ENCODE measurements around the gene PROSER3.

- TF ChIP-seq POLR2A (IDR thresholded peaks at IDR 0.05): no peak
- TF ChIP-seq, protein P1, sequence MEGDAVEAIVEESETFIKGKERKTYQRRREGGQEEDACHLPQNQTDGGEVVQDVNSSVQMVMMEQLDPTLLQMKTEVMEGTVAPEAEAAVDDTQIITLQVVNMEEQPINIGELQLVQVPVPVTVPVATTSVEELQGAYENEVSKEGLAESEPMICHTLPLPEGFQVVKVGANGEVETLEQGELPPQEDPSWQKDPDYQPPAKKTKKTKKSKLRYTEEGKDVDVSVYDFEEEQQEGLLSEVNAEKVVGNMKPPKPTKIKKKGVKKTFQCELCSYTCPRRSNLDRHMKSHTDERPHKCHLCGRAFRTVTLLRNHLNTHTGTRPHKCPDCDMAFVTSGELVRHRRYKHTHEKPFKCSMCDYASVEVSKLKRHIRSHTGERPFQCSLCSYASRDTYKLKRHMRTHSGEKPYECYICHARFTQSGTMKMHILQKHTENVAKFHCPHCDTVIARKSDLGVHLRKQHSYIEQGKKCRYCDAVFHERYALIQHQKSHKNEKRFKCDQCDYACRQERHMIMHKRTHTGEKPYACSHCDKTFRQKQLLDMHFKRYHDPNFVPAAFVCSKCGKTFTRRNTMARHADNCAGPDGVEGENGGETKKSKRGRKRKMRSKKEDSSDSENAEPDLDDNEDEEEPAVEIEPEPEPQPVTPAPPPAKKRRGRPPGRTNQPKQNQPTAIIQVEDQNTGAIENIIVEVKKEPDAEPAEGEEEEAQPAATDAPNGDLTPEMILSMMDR (IDR thresholded peaks at IDR 0.05): no peak
- no peak for TF ChIP-seq EP300 (IDR thresholded peaks at IDR 0.05)
These were observed 37.3 kb upstream of the PROSER3 start for GRCh38 chr19:35720648-35721047.

Measured in suprapubic skin (tissue), 3 donors.